Lower leg skin (tissue), 4 donors: ENCODE results near the gene MT1E. TPM values are rescaled to one million over a fixed set of nuclear protein-coding genes. Genes with fewer than 3 reads are reported as not detected.

Source experiments
- DNase-seq, 2 donors: peaks; one replicate each; pipeline ENCODE4 v3.0.0-alpha.2; 2019; ENCODE audit warnings: low spot score in 2 of 2
- H3K4me3 ChIP-seq: fragments of 200-600 bp; sonication (generic); 2 replicates; pipeline ENCODE4 v1.5.1; 2017; ENCODE audit warnings: mild to moderate bottlenecking, low read depth; ENCODE audit not compliant: poor library complexity, severe bottlenecking
- CTCF ChIP-seq, 3 donors: fragments of 450-650 bp; IDR thresholded peaks; one replicate each; pipeline ENCODE4 v1.5.1; 2016; ENCODE audit warnings: antibody characterized with exemption in 3 of 3, mild to moderate bottlenecking in 3 of 3, moderate library complexity in 2 of 3
- POLR2A ChIP-seq, 2 donors: fragments of 450-650 bp; IDR thresholded peaks; one replicate each; pipeline ENCODE4 v1.6.1; 2016 to 2017; ENCODE audit warnings: antibody characterized with exemption in 2 of 2, mild to moderate bottlenecking in 1 of 2, moderate library complexity in 1 of 2
- WGBS, 2 donors: methylation state at CpG; one replicate each; pipeline ENCODE4 v1.1.5; 2018; 5-methylcytosine and 5-hydroxymethylcytosine counted together
- intact Hi-C: fragments of 100-400 bp; cut with DNase I; formaldehyde crosslinking; loops from one replicate; pipeline ENCODE4 v1.15.0; 2023; ENCODE audit warnings: low total_unique reads
- total RNA-seq, 4 donors: library from RNA; depleted of rRNA; stranded (reverse); fragments of >200 nt; gene quantifications; one replicate each; pipeline ENCODE4 v1.1.0, GENCODE V29; 2016

The MT1E gene
- total RNA-seq, 4 donors from 2014 or later = 140 to 437 (median 224) TPM

GRCh38 chr16:56610609-56611111 is 14.9 kb upstream of the MT1E start:
- TF ChIP-seq CTCF (IDR thresholded peaks at IDR 0.05) (no peak), POLR2A (IDR thresholded peaks at IDR 0.05) (no peak)
- intact Hi-C loops = no loop called here
- no peak overlapping the region for H3K4me3 ChIP-seq
- no peak for DNase-seq
- 19 to 24% methylated on average over 2 of the region's 2 CpGs for WGBS, 2 donors

- 56 to 69% methylated on average over 2 of the region's 2 CpGs for WGBS, 2 donors
- intact Hi-C loops = no loop called here
- DNase-seq = no peak
Observed at GRCh38 chr16:56611281-56611833, 14.2 kb upstream of the MT1E start.

GRCh38 chr16:56613706-56614105 is 11.9 kb upstream of the MT1E start:
- no peak overlapping the region for H3K4me3 ChIP-seq
- intact Hi-C loops = no loop called here
- no peak for TF ChIP-seq CTCF (IDR thresholded peaks at IDR 0.05)
- no peak for TF ChIP-seq POLR2A (IDR thresholded peaks at IDR 0.05)
- DNase-seq = no peak

More at GRCh38 chr16:56611281-56611833, 14.2 kb upstream of the MT1E start:
- H3K4me3 ChIP-seq = no peak overlapping the region
- TF ChIP-seq CTCF (IDR thresholded peaks at IDR 0.05) = no peak
- TF ChIP-seq POLR2A (IDR thresholded peaks at IDR 0.05) = no peak

- intact Hi-C loops = no loop called here
- no peak overlapping the region for H3K4me3 ChIP-seq
Observed at GRCh38 chr16:56614549-56614991, 11.0 kb upstream of the MT1E start.

GRCh38 chr16:56615353-56615752 is 10.2 kb upstream of the MT1E start:
- TF ChIP-seq CTCF (IDR thresholded peaks at IDR 0.05) = no peak
- no peak for TF ChIP-seq POLR2A (IDR thresholded peaks at IDR 0.05)
- intact Hi-C loops = no loop called here
- WGBS, 2 donors = 84 to 85% methylated on average over 3 of the region's 3 CpGs
- no peak for DNase-seq
- H3K4me3 ChIP-seq = no peak overlapping the region

More at GRCh38 chr16:56614549-56614991, 11.0 kb upstream of the MT1E start:
- no peak for TF ChIP-seq CTCF (IDR thresholded peaks at IDR 0.05)
- TF ChIP-seq POLR2A (IDR thresholded peaks at IDR 0.05) = no peak
- no peak for DNase-seq
